ENCODE measurements around the gene SERPINB10. TPM values are rescaled to one million over a fixed set of nuclear protein-coding genes. Genes with fewer than 3 reads are reported as not detected.

SERPINB10 gene
- total RNA-seq, 1 experiment from 2014 or later, result not detected

GRCh38 chr18:63904694-63905093 lies 3.1 kb upstream of the SERPINB10 start:
- ChIA-PET CTCF (no interaction called here), POLR2A (no interaction called here)
- H3K27me3 Mint-ChIP-seq (ENCODE audit: low read depth), result no peaks in the 10 kb centered on the region
- ATAC-seq (no peak), DNase-seq (ENCODE audit: low spot score) (no peak)
- no peak overlapping the region for H3K4me3 Mint-ChIP-seq
- peaks cover 17% of the 10 kb centered on the region for H3K9me3 Mint-ChIP-seq
- H3K4me1 Mint-ChIP-seq, result peaks cover 13% of the 10 kb centered on the region
- H3K27ac Mint-ChIP-seq, result no peak overlapping the region
- peaks cover 13% of the 10 kb centered on the region for H3K36me3 Mint-ChIP-seq
- no peak for TF ChIP-seq KAT7 (CRISPR knock-in tag; IDR thresholded peaks at IDR 0.05; ENCODE audit: borderline replicate concordance)
- no peak for TF ChIP-seq TEAD1 (CRISPR knock-in tag; IDR thresholded peaks at IDR 0.05)
- no peak for TF ChIP-seq TP53 (CRISPR knock-in tag; IDR thresholded peaks at IDR 0.05)
- no peak for TF ChIP-seq ATF3 (CRISPR knock-in tag; conservative IDR thresholded peaks at IDR 0.05)
- TF ChIP-seq IRF2 (CRISPR knock-in tag; IDR thresholded peaks at IDR 0.05; ENCODE audit: borderline replicate concordance, low read depth), result no peak
- no peak for TF ChIP-seq MLX (CRISPR knock-in tag; IDR thresholded peaks at IDR 0.05)
- TF ChIP-seq ESRRA (CRISPR knock-in tag; IDR thresholded peaks at IDR 0.05; ENCODE audit: borderline replicate concordance), result no peak
- TF ChIP-seq HMGA2 (CRISPR knock-in tag; IDR thresholded peaks at IDR 0.05), result no peak
- no peak for TF ChIP-seq ZMAT4 (CRISPR knock-in tag; IDR thresholded peaks at IDR 0.05)
- TF ChIP-seq ERG (CRISPR knock-in tag; IDR thresholded peaks at IDR 0.05), result no peak
- TF ChIP-seq FOXP1 (CRISPR knock-in tag; IDR thresholded peaks at IDR 0.05; ENCODE audit: borderline replicate concordance), result no peak
- TF ChIP-seq E2F1 (CRISPR knock-in tag; IDR thresholded peaks at IDR 0.05), result no peak
- no peak for TF ChIP-seq NFYB (CRISPR knock-in tag; conservative IDR thresholded peaks at IDR 0.05; ENCODE audit: low read depth)
- no peak for TF ChIP-seq RORB (CRISPR knock-in tag; IDR thresholded peaks at IDR 0.05)
- TF ChIP-seq HMGXB4 (CRISPR knock-in tag; IDR thresholded peaks at IDR 0.05), result no peak

- ChIA-PET CTCF (no interaction called here), POLR2A (no interaction called here)
- DNase-seq (ENCODE audit: low spot score) (no peak), ATAC-seq (no peak)
- Mint-ChIP-seq H3K4me1 (peaks cover 13% of the 10 kb centered on the region), H3K27ac (no peak overlapping the region), H3K4me3 (no peak overlapping the region), H3K36me3 (peaks cover 13% of the 10 kb centered on the region), H3K27me3 (ENCODE audit: low read depth) (no peaks in the 10 kb centered on the region), H3K9me3 (peaks cover 17% of the 10 kb centered on the region)
- TF ChIP-seq MLX (CRISPR knock-in tag; IDR thresholded peaks at IDR 0.05) (no peak), SMAD3 (CRISPR knock-in tag; IDR thresholded peaks at IDR 0.05; ENCODE audit: borderline replicate concordance) (no peak), ATF2 (CRISPR knock-in tag; IDR thresholded peaks at IDR 0.05; ENCODE audit: borderline replicate concordance, low read depth) (no peak), ZNF532 (CRISPR knock-in tag; IDR thresholded peaks at IDR 0.05; ENCODE audit: borderline replicate concordance) (no peak), CBFB (CRISPR knock-in tag; IDR thresholded peaks at IDR 0.05; ENCODE audit: low read depth) (no peak), ZNF281 (CRISPR knock-in tag; IDR thresholded peaks at IDR 0.05) (no peak)
These were observed 2.4 kb upstream of the SERPINB10 start for GRCh38 chr18:63905361-63905760.
